T-helper 2 cell treated with Interferon-gamma antibody and Interleukin-4, amounts not matched to agents 100 ng/mL and 5 ng/mL, for 36 hours (primary cell): ENCODE results near the gene FARSB. TPM values are rescaled to one million over a fixed set of nuclear protein-coding genes. Genes with fewer than 3 reads are reported as not detected.
"Not testable (repeated sequence)": the region's sequence is repeated elsewhere in the genome, so short reads cannot be mapped to it uniquely, and the experiment has no call there.

ENCODE experiments used
- intact Hi-C: fragments of 100-400 bp; cut with micrococcal nuclease; formaldehyde crosslinking; loops from one replicate; pipeline ENCODE4 v1.15.1; 2023
- total RNA-seq: library from RNA; stranded (reverse); gene quantifications from 2 replicates; pipeline ENCODE4 v1.2.3, GENCODE V29; 2022

Gene FARSB
- total RNA-seq, 1 donor from 2014 or later, result 32.1 TPM

GRCh38 chr2:222609381-222609780, 46.5 kb downstream of the FARSB start:
- intact Hi-C loops, result no loop called here

GRCh38 chr2:222608081-222608480, 47.8 kb downstream of the FARSB start:
- intact Hi-C loops, result no loop called here

GRCh38 chr2:222606306-222606705, 49.6 kb downstream of the FARSB start:
- intact Hi-C loops, result no loop called here

GRCh38 chr2:222604749-222605515, 51.0 kb downstream of the FARSB start:
- intact Hi-C loops, result no loop called here

- intact Hi-C loops, result no loop called here
These were observed 52.4 kb downstream of the FARSB start for GRCh38 chr2:222603501-222603900.

- intact Hi-C loops, result no loop called here
These were observed 57.3 kb downstream of the FARSB start for GRCh38 chr2:222598611-222599010.

GRCh38 chr2:222595581-222595980, 60.3 kb downstream of the FARSB start:
- intact Hi-C loops, result no loop called here

- intact Hi-C loops, result no loop called here
These were observed 61.2 kb downstream of the FARSB start for GRCh38 chr2:222594679-222595078.

GRCh38 chr2:222592176-222592575, 63.7 kb downstream of the FARSB start:
- intact Hi-C loops, result no loop called here

- intact Hi-C loops, result no loop called here
These were observed 64.2 kb downstream of the FARSB start for GRCh38 chr2:222591661-222592060.

- intact Hi-C loops, result not testable (repeated sequence)
These were observed 71.3 kb downstream of the FARSB start for GRCh38 chr2:222584589-222584988.

GRCh38 chr2:222582928-222583327, 73.0 kb downstream of the FARSB start:
- intact Hi-C loops, result no loop called here

GRCh38 chr2:222577341-222577740, 78.6 kb downstream of the FARSB start:
- intact Hi-C loops, result no loop called here

GRCh38 chr2:222576171-222577081, 79.5 kb downstream of the FARSB start:
- intact Hi-C loops, result no loop called here

GRCh38 chr2:222575618-222576017, 80.3 kb downstream of the FARSB start:
- intact Hi-C loops, result no loop called here

- intact Hi-C loops, result no loop called here
These were observed 83.1 kb downstream of the FARSB start for GRCh38 chr2:222572751-222573174.

- intact Hi-C loops, result no loop called here
These were observed 83.6 kb downstream of the FARSB start for GRCh38 chr2:222572264-222572721.

GRCh38 chr2:222569826-222570225, 86.1 kb downstream of the FARSB start:
- intact Hi-C loops, result no loop called here

- intact Hi-C loops, result no loop called here
These were observed 87.0 kb downstream of the FARSB start for GRCh38 chr2:222568865-222569264.

- intact Hi-C loops, result no loop called here
These were observed 89.7 kb downstream of the FARSB start for GRCh38 chr2:222566229-222566628.

- intact Hi-C loops, result no loop called here
These were observed 92.0 kb downstream of the FARSB start for GRCh38 chr2:222563936-222564335.

- intact Hi-C loops, result no loop called here
These were observed 92.7 kb downstream of the FARSB start for GRCh38 chr2:222563106-222563718.
